Coronary artery (tissue), 2 donors: ENCODE data around the gene INPP5B.
A peak's percentile ranks its signal among the peaks of the same experiment; 100 is the strongest.

Experiments
- DNase-seq: peaks from one replicate; pipeline ENCODE4 v3.0.0-alpha.2; 2017; ENCODE audit warnings: low spot score
- H3K27ac ChIP-seq, 2 donors: fragments of 200-600 bp; sonication (generic); one replicate each; pipeline ENCODE4 v1.5.1; 2016 to 2019
- H3K4me3 ChIP-seq: fragments of 200-600 bp; sonication (generic); 2 replicates; pipeline ENCODE4 v1.5.1; 2016; ENCODE audit warnings: mild to moderate bottlenecking, moderate library complexity
- CTCF ChIP-seq: fragments of 200-600 bp; sonication (generic); IDR thresholded peaks from one replicate; pipeline ENCODE4 v1.5.1; 2019; ENCODE audit warnings: antibody characterized with exemption

Gene INPP5B

GRCh38 chr1:37926038-37926924 lies 20.6 kb downstream of the INPP5B start:
- no peak for DNase-seq
- TF ChIP-seq CTCF, result no peak
- Histone ChIP-seq H3K27ac (peak overlapping the region; percentile 51 to 66), H3K4me3 (no peak overlapping the region)

- no peak overlapping the region for H3K27ac ChIP-seq
- no peak for TF ChIP-seq CTCF
These were observed 21.5 kb downstream of the INPP5B start for GRCh38 chr1:37925316-37925715.

GRCh38 chr1:37923551-37923889 lies 23.3 kb downstream of the INPP5B start:
- TF ChIP-seq CTCF, result no peak
- DNase-seq, result no peak
- no peak overlapping the region for H3K27ac ChIP-seq

More at GRCh38 chr1:37925316-37925715, 21.5 kb downstream of the INPP5B start:
- no peak overlapping the region for H3K4me3 ChIP-seq
- DNase-seq, result no peak

DNA sequence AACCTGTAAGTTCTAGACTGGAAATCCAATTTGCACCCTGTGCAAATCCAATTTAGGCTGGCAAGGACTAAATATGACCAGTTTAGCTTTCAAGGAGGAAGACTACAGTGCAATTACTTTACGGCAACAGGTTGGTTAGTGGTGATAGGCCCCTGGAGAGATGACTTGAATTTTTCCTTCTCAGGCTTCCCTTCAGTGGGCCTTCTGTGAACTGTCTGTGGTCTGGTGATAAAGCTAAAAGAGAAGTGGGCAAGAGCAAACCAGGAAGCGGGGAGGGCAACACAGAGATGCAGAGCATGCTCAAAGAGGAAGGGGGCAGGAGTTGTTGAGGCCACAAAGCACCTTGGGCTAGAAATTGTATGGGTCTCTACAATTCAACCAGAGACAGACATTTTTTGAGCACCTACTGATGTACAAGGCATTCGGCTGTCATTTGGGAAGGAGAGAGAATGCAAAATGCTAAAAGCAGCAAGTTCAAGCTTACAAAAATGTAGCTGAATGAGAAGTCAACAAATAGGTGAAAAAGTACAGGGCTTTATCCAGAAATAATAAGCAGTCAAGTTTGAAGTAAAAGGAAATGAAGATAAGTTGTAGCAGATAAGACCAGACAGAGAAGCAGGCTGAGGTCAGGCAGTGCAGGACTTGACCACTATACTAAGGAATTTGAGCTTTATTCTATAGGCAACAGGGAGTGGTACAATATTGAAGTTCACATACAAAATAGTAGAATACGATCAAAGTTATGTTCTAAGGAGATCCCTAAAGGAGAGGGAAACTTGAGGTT lies 23.9 kb downstream of the INPP5B start:
- DNase-seq, result no peak
- Histone ChIP-seq H3K27ac (no peak overlapping the region), H3K4me3 (no peak overlapping the region)
- no peak for TF ChIP-seq CTCF

More at GRCh38 chr1:37923551-37923889, 23.3 kb downstream of the INPP5B start:
- no peak overlapping the region for H3K4me3 ChIP-seq

DNA sequence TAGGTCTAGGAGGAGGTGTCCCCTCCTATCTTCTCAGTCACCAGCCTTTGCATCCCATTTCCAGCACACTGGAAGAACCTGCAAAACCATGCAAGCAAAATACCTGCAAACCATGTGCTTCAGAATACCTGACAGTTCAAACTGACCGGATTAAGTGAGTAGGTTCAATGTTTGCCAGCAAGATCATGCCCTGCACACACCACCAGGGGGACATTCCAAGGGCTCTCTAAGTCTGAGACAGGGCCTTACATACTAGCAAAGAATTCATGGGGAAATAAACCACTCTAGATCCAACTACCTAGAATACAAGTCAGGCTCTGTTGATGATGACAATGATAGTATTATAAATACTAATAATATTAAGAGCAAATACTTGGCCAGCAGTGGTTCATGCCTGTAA lies 27.6 kb downstream of the INPP5B start:
- no peak for TF ChIP-seq CTCF
- H3K4me3 ChIP-seq, result no peak overlapping the region
- no peak for DNase-seq
- no peak overlapping the region for H3K27ac ChIP-seq

GRCh38 chr1:37915476-37916093 lies 31.3 kb downstream of the INPP5B start:
- no peak for TF ChIP-seq CTCF
- peak overlapping the region; percentile 39 to 76 for H3K27ac ChIP-seq
- no peak overlapping the region for H3K4me3 ChIP-seq
- no peak for DNase-seq
